GM12878 (cell line): ENCODE measurements around the gene ATG9B. TPM values are rescaled to one million over a fixed set of nuclear protein-coding genes. Genes with fewer than 3 reads are reported as not detected.

ENCODE experiments used
- ATAC-seq: fragments of 200-7000 bp; cut with Tn5 transposase; 3 replicates; pipeline ENCODE4 v1.9.1; 2020; ENCODE audit warnings: mild to moderate bottlenecking, moderate library complexity
- BruUV-seq: library from RNA; stranded (reverse); fragments of 400-500 nt; replicated peaks from 2 replicates; lab custom pipeline; 2021; lab: Mats Ljungman, UMichigan
- CTCF ChIA-PET: fragments of 300-600 bp; sonication (Branson Sonifier 250); formaldehyde crosslinking; extraction: SDS; loops from one replicate; lab custom pipeline; 2021; ENCODE audit warnings: inconsistent platforms; lab: Yijun Ruan, JAX
- POLR2A ChIA-PET: fragments of 350-600 bp; formaldehyde crosslinking; extraction: SDS; loops from one replicate; lab custom pipeline; 2021; ENCODE audit warnings: inconsistent platforms; lab: Charles Lee
- RAD21 ChIA-PET: fragments of 300-600 bp; sonication (Branson Sonifier 250); formaldehyde crosslinking; loops from one replicate; lab custom pipeline; 2023; ENCODE audit warnings: antibody characterized with exemption; ENCODE audit not compliant: unreplicated experiment; lab: Charles Lee
- SMC1A ChIA-PET: fragments of 300-600 bp; sonication (Branson Sonifier 250); formaldehyde crosslinking; loops from one replicate; lab custom pipeline; 2023; ENCODE audit not compliant: unreplicated experiment, uncharacterized antibody; lab: Charles Lee
- DNase-seq: peaks from one replicate; pipeline ENCODE4 v3.0.0-alpha.2; 2011; ENCODE audit warnings: low read depth, low spot score
- FAIRE-seq: peaks from 3 replicates; lab custom pipeline; 2011; peaks lifted over from hg19 to GRCh38; lab: Jason Lieb, UNC
- H2AFZ ChIP-seq: 2 replicates; pipeline ENCODE4 v1.6.0; 2011; ENCODE audit warnings: low read depth, low read length, control low read depth; ENCODE audit not compliant: control insufficient read depth
- H3K27ac ChIP-seq: 2 replicates; pipeline ENCODE4 v1.5.1; 2011; ENCODE audit warnings: control low read depth; ENCODE audit not compliant: control insufficient read depth, insufficient read depth
- H3K27me3 ChIP-seq, 2 experiments: replicated peaks in 1 of 2; 2 replicates each; pipeline versions ENCODE4 v1.6.0 to v1.6.1; 2011; ENCODE audit warnings: low read length in 1 of 2; ENCODE audit not compliant: control insufficient read depth in 2 of 2, insufficient read depth in 2 of 2
- H3K36me3 ChIP-seq, 2 experiments: 2 replicates each; pipeline ENCODE4 v1.5.1; 2011; ENCODE audit warnings: low read length in 1 of 2; ENCODE audit not compliant: control insufficient read depth in 2 of 2, insufficient read depth in 2 of 2
- H3K4me1 ChIP-seq: 2 replicates; pipeline ENCODE4 v1.6.1; 2011; ENCODE audit warnings: mild to moderate bottlenecking, low read length, moderate library complexity, mixed read lengths; ENCODE audit not compliant: control insufficient read depth, insufficient read depth
- H3K4me2 ChIP-seq: 2 replicates; pipeline ENCODE4 v1.6.0; 2011; ENCODE audit warnings: control low read depth; ENCODE audit not compliant: control insufficient read depth, insufficient read depth
- H3K4me3 ChIP-seq: fragments of 200-600 bp; sonication (generic); 2 replicates; pipeline ENCODE4 v1.5.1; 2016
- H3K79me2 ChIP-seq: 2 replicates; pipeline ENCODE4 v1.6.0; 2011; ENCODE audit warnings: low read length; ENCODE audit not compliant: control insufficient read depth, insufficient read depth
- H3K9ac ChIP-seq: 2 replicates; pipeline ENCODE4 v1.8.0; 2011; ENCODE audit warnings: low read length, control low read depth, mixed read lengths; ENCODE audit not compliant: control insufficient read depth, insufficient read depth
- H3K9me3 ChIP-seq: replicated peaks from 3 replicates; pipeline ENCODE4 v1.5.1; 2011; ENCODE audit warnings: mild to moderate bottlenecking, low read length; ENCODE audit not compliant: control insufficient read depth, insufficient read depth
- H4K20me1 ChIP-seq: 2 replicates; pipeline ENCODE4 v1.6.0; 2011; ENCODE audit not compliant: control insufficient read depth, insufficient read depth
- CEBPB ChIP-seq, 2 experiments: fragments of 150-350 bp in 1 of 2; IDR thresholded peaks; 2 replicates each; pipeline ENCODE4 v1.6.1; 2012 to 2014; ENCODE audit warnings: low read depth in 2 of 2, low read length in 2 of 2, borderline replicate concordance in 1 of 2, inconsistent platforms in 1 of 2
- EED ChIP-seq: sonication (generic); IDR thresholded peaks from 2 replicates; pipeline ENCODE4 v1.6.1; 2016; ENCODE audit warnings: antibody characterized with exemption, low read depth
- EZH2 ChIP-seq: IDR thresholded peaks from 2 replicates; pipeline ENCODE4 v1.6.1; 2012; ENCODE audit warnings: low read depth, mild to moderate bottlenecking, control low read depth, inconsistent platforms, low read length, borderline replicate concordance; ENCODE audit not compliant: control insufficient read depth
- KAT2A ChIP-seq: conservative IDR thresholded peaks from 2 replicates; pipeline ENCODE4 v1.6.1; 2011; ENCODE audit warnings: low read depth, low read length; ENCODE audit not compliant: control insufficient read depth
- LARP7 ChIP-seq: fragments of 450-650 bp; IDR thresholded peaks from 2 replicates; pipeline ENCODE4 v1.6.1; 2017; ENCODE audit warnings: mild to moderate bottlenecking
- MEF2A ChIP-seq: IDR thresholded peaks from 2 replicates; pipeline ENCODE4 v1.6.1; 2011; ENCODE audit warnings: low read depth, mild to moderate bottlenecking, low read length, moderate library complexity; ENCODE audit not compliant: insufficient read depth
- MTA3 ChIP-seq: IDR thresholded peaks from 2 replicates; pipeline ENCODE4 v1.6.1; 2012; ENCODE audit warnings: low read length, inconsistent platforms, borderline replicate concordance
- MYB ChIP-seq: fragments of 150-350 bp; IDR thresholded peaks from 2 replicates; pipeline ENCODE4 v1.6.1; 2014; ENCODE audit warnings: mild to moderate bottlenecking, low read depth, low read length, borderline replicate concordance
- NFIC ChIP-seq: IDR thresholded peaks from 2 replicates; pipeline ENCODE4 v1.6.1; 2012; ENCODE audit warnings: low read depth, mild to moderate bottlenecking, inconsistent platforms, low read length, moderate library complexity
- POLR2AphosphoS5 ChIP-seq: IDR thresholded peaks from 2 replicates; pipeline ENCODE4 v1.6.1; 2011; ENCODE audit warnings: mild to moderate bottlenecking, low read length, inconsistent platforms
- STAT1 ChIP-seq: fragments of 450-650 bp; conservative IDR thresholded peaks from 2 replicates; pipeline ENCODE4 v1.6.1; 2014; ENCODE audit warnings: antibody characterized with exemption, mild to moderate bottlenecking
- WGBS: methylation state at CpG from one replicate; pipeline ENCODE4 v1.1.6; 2016; ENCODE audit warnings: low lambda C conversion rate; ENCODE audit not compliant: insufficient replicate concordance, insufficient coverage; ENCODE audit errors: missing lambda C conversion rate; 5-methylcytosine and 5-hydroxymethylcytosine counted together
- in situ Hi-C: fragments of 300-500 bp; cut with MboI; formaldehyde crosslinking; loops from 9 replicates; pipeline ENCODE4 v1.14.3; 2018; ENCODE audit warnings: mixed read lengths
- intact Hi-C: fragments of 100-400 bp; cut with micrococcal nuclease; formaldehyde crosslinking; loops from one replicate; pipeline ENCODE4 v1.14.2; 2022; ENCODE audit not compliant: unreplicated experiment
- polyA plus RNA-seq, 11 experiments: library from polyadenylated mRNA; depleted of rRNA in 4 of 11; unstranded in 6 of 11; stranded (reverse) in 5 of 11; fragments of >200 nt; fragmentation: Nextera tagmentation in 4 of 11; fragmentation: Illumina TruSeq in 1 of 11; extraction: Ambion mirVana in 4 of 11; extraction: Trizol in 1 of 11; gene quantifications; 1 replicate in 1 of 11; 2 replicates in 10 of 11; pipeline versions ENCODE4 v1.2.1 to v1.2.3, GENCODE V29; 2011 to 2016; ENCODE audit warnings: inconsistent platforms in 2 of 11, missing spikeins in 2 of 11, low read depth in 1 of 11
- total RNA-seq, 4 experiments: library from RNA; depleted of rRNA in 3 of 4; stranded (reverse); fragments of >200 nt in 3 of 4; fragmentation: Illumina TruSeq in 1 of 4; extraction: Trizol in 1 of 4; gene quantifications; 2 replicates each; pipeline versions ENCODE4 v1.2.1 to v1.2.3, GENCODE V29; 2013 to 2021
- TF ChIP-seq, protein P1 (sequence below): IDR thresholded peaks from 2 replicates; pipeline ENCODE4 v1.6.1; 2012; ENCODE audit warnings: low read depth, low read length, improper control_type of control experiment
- TF ChIP-seq, protein P2 (sequence below): IDR thresholded peaks from 2 replicates; pipeline ENCODE4 v1.6.1; 2011; ENCODE audit warnings: low read depth, low read length, improper control_type of control experiment, borderline replicate concordance

ATG9B gene
- total and polyA plus RNA-seq, 10 of the 15 experiments (the other 5 are each of a cell fraction or from before 2014, with no cell fraction given) = 0.01 to 0.83 (median 0.12) TPM; not detected in 2

DNA sequence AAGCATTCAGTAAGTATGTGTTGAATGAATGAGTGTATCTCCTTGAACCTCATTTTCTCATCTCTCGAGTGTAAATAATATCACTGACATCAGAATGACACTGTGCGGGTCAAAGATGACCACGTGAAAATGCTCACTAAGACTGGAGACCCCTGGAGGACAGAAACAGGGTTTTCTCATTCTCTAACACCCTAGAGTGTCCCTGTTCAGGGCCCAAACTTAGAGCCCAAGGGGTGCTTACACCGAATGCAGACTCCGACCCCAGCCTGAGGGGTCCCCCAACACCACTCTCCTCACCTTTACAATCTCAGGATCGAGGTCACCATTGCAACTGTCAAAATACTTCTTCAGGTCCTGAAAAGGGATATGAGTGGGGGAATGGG is 32.0 kb upstream of the ATG9B start:
- no peak for FAIRE-seq
- 94% methylated on average over 6 of the region's 6 CpGs for WGBS
- in situ Hi-C loops = no loop called here
- POLR2A ChIA-PET = no interaction called here
- Histone ChIP-seq H3K36me3 (no peaks in the 10 kb centered on the region), H3K4me3 (no peak overlapping the region), H3K27ac (no peak overlapping the region), H3K9ac (no peak overlapping the region)
- BruUV-seq = no TSS peak
- TF ChIP-seq, protein P1, sequence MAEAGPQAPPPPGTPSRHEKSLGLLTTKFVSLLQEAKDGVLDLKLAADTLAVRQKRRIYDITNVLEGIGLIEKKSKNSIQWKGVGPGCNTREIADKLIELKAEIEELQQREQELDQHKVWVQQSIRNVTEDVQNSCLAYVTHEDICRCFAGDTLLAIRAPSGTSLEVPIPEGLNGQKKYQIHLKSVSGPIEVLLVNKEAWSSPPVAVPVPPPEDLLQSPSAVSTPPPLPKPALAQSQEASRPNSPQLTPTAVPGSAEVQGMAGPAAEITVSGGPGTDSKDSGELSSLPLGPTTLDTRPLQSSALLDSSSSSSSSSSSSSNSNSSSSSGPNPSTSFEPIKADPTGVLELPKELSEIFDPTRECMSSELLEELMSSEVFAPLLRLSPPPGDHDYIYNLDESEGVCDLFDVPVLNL = no peak
- TF ChIP-seq, all 136 proteins: peak for 0
- CTCF ChIA-PET = no interaction called here
- SMC1A ChIA-PET = no interaction called here
- no peaks in the 10 kb centered on the region for H3K9me3 ChIP-seq
- no peaks in the 10 kb centered on the region for H4K20me1 ChIP-seq
- H3K4me1 ChIP-seq = peaks cover 24% of the 10 kb centered on the region
- no peak overlapping the region for H2AFZ ChIP-seq
- peaks cover 16% of the 10 kb centered on the region for H3K79me2 ChIP-seq
- H3K27me3 ChIP-seq = no peaks in the 10 kb centered on the region
- DNase-seq (no peak), ATAC-seq (no peak)
- intact Hi-C loops = no loop called here
- peak overlapping the region; percentile 95; the same call in 1 of the 2 replicates for H3K4me2 ChIP-seq
- RAD21 ChIA-PET = no interaction called here

DNA sequence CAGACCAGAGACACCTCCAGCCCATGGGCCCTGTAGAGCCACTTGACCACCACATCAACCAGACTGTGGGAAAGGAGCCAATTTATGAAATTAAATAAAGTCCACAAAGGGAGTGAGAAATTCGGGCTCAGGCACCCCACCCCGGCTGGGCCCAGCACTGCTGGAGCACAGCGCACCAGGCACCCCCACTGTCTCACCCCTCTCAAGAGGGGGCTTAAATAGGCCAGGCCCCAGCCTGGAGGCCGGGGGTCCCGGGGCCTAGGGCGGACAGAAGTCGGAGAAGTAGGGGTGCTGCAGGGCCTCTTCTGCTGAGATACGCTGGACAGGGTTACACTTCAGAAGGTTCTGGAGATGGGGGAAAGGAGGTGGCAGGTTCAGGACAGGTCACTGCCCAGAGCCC is 29.5 kb upstream of the ATG9B start:
- TF ChIP-seq MTA3 = no peak
- TF ChIP-seq NFIC = no peak
- TF ChIP-seq LARP7 = no peak
- no peak for TF ChIP-seq MEF2A
- TF ChIP-seq EED = no peak
- no peak for TF ChIP-seq POLR2AphosphoS5
- TF ChIP-seq STAT1 = no peak
- TF ChIP-seq MYB = no peak
- TF ChIP-seq CEBPB (IDR thresholded peaks at IDR 0.05; ENCODE audit: borderline replicate concordance in 1 of 2, low read depth in 2 of 2, low read length in 2 of 2) = no peak
- TF ChIP-seq EZH2 = no peak
- TF ChIP-seq, protein P2, sequence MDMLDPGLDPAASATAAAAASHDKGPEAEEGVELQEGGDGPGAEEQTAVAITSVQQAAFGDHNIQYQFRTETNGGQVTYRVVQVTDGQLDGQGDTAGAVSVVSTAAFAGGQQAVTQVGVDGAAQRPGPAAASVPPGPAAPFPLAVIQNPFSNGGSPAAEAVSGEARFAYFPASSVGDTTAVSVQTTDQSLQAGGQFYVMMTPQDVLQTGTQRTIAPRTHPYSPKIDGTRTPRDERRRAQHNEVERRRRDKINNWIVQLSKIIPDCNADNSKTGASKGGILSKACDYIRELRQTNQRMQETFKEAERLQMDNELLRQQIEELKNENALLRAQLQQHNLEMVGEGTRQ = no peak
- no peak for TF ChIP-seq KAT2A
- Histone ChIP-seq H2AFZ (no peak overlapping the region), H3K4me1 (peaks cover 12% of the 10 kb centered on the region), H3K9me3 (no peaks in the 10 kb centered on the region), H3K27me3 (no peaks in the 10 kb centered on the region; a peak in 1 of 4 replicates), H3K9ac (no peak overlapping the region), H3K4me2 (no peak overlapping the region), H3K79me2 (peaks cover 2% of the 10 kb centered on the region), H3K27ac (no peak overlapping the region), H3K36me3 (no peaks in the 10 kb centered on the region), H4K20me1 (no peaks in the 10 kb centered on the region), H3K4me3 (no peak overlapping the region)
- no TSS peak for BruUV-seq
- intact Hi-C loops (no loop called here), in situ Hi-C loops (no loop called here)
- WGBS = 82% methylated on average over 8 of the region's 8 CpGs
- no peak for DNase-seq
- no peak for ATAC-seq
- POLR2A ChIA-PET = no interaction called here
- RAD21 ChIA-PET = no interaction called here
- CTCF ChIA-PET = no interaction called here
- SMC1A ChIA-PET = no interaction called here
- no peak for FAIRE-seq
